CD1c-positive myeloid dendritic cell (primary cell): ENCODE results near the gene COG5.
"Not testable (repeated sequence)": the region's sequence is repeated elsewhere in the genome, so short reads cannot be mapped to it uniquely, and the experiment has no call there.

Source experiments
- DNase-seq: peaks from one replicate; pipeline ENCODE4 v3.0.0-alpha.2; 2016; ENCODE audit errors: extremely low spot score

Gene COG5

DNA sequence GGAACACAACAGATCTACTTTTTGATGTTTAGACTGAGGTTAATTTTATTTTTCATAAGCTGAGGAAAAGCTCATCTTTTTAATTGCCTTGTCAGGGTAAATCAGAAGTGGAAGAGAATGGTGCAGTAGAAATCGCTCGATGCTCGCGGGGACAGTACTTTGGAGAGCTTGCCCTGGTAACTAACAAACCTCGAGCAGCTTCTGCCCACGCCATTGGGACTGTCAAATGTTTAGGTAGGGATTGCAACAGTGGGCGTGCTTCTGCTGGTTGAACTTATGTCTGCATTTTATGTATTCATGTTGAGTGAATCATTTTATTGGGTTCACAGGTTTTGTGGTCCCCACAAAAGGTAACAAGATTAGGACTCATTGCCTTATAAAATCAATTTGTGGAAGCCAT is 406.6 kb downstream of the COG5 start:
- DNase-seq = no peak

DNA sequence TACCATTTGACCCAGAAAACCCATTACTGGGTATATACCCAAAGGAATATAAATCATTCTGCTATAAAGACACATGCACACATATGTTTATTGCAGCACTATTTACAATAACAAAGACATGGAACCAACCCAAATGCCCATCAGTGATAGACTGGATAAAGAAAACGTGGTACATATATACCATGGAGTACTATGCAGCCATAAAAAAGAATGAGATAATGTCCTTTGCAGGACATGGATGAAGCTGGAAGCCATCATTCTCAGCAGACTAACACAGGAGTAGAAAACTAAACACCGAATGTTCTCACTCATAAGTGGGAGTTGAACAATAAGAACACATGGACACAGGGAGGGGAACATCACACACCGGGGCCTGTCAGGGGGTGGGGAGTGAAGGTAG is 408.0 kb downstream of the COG5 start:
- not testable (repeated sequence) for DNase-seq

DNA sequence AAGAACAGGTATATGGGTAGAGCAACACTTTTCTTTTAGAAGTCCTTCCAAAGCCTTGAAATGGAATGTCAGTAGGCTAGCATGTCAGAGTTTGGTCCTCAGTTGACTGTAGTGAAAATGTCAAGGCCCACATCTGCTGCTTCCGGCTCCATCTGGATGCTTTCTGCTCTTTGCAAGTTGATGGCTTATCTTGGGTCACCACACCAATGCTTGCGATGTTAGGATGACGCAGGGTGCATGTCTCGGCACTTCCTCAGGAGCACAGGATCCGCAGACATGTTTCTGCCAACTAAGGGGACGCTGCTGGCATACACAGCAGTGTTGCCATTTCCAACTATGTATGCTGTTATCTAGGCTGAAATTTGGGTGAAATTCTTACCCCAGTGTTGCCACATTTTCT is 408.9 kb downstream of the COG5 start:
- DNase-seq = no peak

DNA sequence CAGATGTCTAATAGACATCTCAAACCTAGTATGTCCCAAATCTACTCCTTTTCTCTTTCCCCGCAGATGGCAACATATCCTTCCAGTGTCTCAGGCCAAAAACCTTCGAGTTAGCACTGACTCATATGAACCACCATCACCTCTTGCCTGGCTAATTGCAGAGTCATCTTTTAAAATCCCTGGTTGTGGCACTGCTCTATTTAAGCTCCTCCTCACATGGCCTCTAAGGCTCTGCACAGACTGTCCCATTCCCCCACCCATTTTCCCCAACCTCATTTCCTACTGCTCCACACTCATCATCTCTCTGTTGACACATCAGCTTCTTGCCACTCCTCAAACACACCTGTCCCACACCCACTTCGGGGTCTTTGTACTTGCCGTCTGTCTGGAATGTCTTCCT is 411.7 kb downstream of the COG5 start:
- DNase-seq = no peak
